ENCODE results near the gene YWHAG.

DNA sequence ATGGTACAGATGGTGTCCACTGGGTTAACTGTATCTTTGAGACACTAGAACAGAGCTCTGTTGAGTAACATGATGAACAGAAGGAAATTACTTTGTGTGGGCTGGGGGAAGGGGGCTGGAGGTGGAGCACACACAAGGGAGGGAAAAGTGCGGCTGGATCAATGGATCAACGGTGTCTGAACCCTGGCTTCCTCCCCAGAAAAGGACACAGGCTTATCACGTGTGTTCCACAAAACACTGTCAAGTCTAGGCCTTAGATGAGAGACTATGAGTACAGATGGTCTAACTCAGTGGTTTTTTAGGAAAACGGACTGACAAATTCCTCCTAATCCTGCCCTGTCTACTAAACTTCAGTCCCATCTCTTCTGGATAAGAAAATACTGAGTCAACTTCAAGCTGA is 28.5 kb downstream of the YWHAG start:
- no peak for TF ChIP-seq FOXJ3 (CRISPR knock-in tag; IDR thresholded peaks at IDR 0.05; ENCODE audit: borderline replicate concordance)
- no peak for TF ChIP-seq U2AF2 (IDR thresholded peaks at IDR 0.05; ENCODE audit: low read depth, low read length)
- TF ChIP-seq ZNF850 (CRISPR knock-in tag; conservative IDR thresholded peaks at IDR 0.05) = no peak
- TF ChIP-seq HNRNPH1 (optimal IDR thresholded peaks at IDR 0.05; ENCODE audit: low read depth, low read length) = no peak
- TF ChIP-seq BHLHE40 (IDR thresholded peaks at IDR 0.05; ENCODE audit: low read length) = no peak
- TF ChIP-seq ZNF547 (CRISPR knock-in tag; IDR thresholded peaks at IDR 0.05) = no peak
- TF ChIP-seq MAX (IDR thresholded peaks at IDR 0.05) = no peak
- no peak for TF ChIP-seq SMAD1 (CRISPR knock-in tag; IDR thresholded peaks at IDR 0.05; ENCODE audit: borderline replicate concordance, low read depth)
- TF ChIP-seq, protein P1, sequence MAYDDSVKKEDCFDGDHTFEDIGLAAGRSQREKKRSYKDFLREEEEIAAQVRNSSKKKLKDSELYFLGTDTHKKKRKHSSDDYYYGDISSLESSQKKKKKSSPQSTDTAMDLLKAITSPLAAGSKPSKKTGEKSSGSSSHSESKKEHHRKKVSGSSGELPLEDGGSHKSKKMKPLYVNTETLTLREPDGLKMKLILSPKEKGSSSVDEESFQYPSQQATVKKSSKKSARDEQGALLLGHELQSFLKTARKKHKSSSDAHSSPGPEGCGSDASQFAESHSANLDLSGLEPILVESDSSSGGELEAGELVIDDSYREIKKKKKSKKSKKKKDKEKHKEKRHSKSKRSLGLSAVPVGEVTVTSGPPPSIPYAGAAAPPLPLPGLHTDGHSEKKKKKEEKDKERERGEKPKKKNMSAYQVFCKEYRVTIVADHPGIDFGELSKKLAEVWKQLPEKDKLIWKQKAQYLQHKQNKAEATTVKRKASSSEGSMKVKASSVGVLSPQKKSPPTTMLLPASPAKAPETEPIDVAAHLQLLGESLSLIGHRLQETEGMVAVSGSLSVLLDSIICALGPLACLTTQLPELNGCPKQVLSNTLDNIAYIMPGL (CRISPR knock-in tag; IDR thresholded peaks at IDR 0.05; ENCODE audit: borderline replicate concordance in 1 of 2, low read depth in 1 of 2) = no peak
- TF ChIP-seq ZNF784 (CRISPR knock-in tag; IDR thresholded peaks at IDR 0.05; ENCODE audit: borderline replicate concordance) = no peak
- TF ChIP-seq GABPA (IDR thresholded peaks at IDR 0.05; ENCODE audit: low read depth, low read length) = no peak
- no peak for TF ChIP-seq GABPA (CRISPR knock-in tag; IDR thresholded peaks at IDR 0.05; ENCODE audit: low read depth)
- no peak for TF ChIP-seq SRF (IDR thresholded peaks at IDR 0.05; ENCODE audit: low read depth, low read length)
- no peak for TF ChIP-seq EP300 (IDR thresholded peaks at IDR 0.05; ENCODE audit: low read depth in 2 of 2, low read length in 2 of 2)
- no peak for TF ChIP-seq EP300 (CRISPR knock-in tag; IDR thresholded peaks at IDR 0.05; ENCODE audit: borderline replicate concordance)
- no peak for TF ChIP-seq FOSL1 (CRISPR knock-in tag; IDR thresholded peaks at IDR 0.05; ENCODE audit: borderline replicate concordance)
